HG02642 (cell line): ENCODE data around the gene SH3BGRL2.
A peak's percentile ranks its signal among the peaks of the same experiment; 100 is the strongest.

Source experiments
- ATAC-seq: cut with Tn5 transposase; IDR thresholded peaks from one replicate; pipeline ENCODE4 v1.9.1; 2021; ENCODE audit warnings: mild to moderate bottlenecking; ENCODE audit not compliant: unreplicated experiment, poor library complexity

Gene SH3BGRL2

DNA sequence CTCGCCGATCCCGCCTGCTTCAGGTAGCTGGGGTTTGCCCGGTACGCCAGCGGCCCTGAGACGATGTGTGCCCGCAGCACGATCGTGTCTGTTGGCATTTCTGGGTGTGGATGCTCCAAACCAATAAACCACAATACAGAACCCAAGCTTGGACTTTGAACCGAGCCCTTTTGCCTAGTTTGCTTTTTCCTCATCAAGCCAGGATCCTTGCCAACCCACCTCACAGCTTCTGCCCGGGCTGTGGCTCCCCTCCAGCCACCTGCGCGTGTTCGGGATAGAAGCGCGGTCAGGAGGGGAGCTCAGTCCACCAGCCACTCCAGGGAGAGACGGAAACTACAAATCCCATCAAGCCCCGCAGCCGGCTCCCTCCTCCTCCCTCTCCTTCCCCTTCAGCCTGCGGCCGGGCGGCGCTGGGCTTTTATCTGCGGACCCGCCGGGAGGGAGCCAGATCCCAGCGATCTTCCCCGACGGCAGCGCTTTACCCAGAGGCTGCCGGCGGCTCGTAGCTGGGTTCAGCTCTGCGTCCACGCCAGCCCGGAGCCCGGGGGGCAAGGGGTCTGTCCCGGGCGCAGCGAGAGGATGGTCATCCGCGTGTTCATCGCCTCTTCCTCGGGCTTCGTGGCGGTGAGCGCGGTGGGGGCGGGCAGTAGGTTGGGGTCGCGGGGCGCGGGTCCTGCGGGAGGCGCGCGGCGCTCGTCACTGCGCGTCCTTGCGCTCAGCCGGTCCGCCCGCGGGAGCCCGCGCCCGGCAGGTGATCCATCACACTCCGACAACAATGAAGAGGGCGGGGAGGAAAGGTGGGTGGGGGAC, at the start of gene SH3BGRL2:
TSS of gene SH3BGRL2 (plus strand) at position 447 of the 810 bp plus-strand sequence. CDS start at position 580, 133 bp downstream.
- ATAC-seq, result peak; percentile 85

DNA sequence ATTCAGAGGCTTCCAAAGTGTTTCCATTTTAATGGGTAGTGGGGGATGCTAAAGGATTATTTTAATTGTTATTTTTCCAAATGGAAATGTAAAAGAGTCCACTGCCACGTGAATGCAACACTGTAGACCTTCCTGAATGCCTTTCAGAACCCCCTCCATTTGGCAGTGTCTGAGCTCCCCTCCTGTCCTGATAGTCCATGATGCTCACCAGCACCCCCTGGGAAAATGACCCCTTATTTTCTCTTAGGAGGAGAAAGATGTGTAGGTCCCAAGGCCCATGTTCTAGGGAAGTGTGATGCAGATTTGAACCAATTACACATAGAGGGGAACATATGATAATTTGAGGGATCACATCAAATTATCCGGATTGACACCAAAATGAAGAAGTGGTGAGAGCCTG, 46.8 kb upstream of the SH3BGRL2 start:
- ATAC-seq, result no peak

DNA sequence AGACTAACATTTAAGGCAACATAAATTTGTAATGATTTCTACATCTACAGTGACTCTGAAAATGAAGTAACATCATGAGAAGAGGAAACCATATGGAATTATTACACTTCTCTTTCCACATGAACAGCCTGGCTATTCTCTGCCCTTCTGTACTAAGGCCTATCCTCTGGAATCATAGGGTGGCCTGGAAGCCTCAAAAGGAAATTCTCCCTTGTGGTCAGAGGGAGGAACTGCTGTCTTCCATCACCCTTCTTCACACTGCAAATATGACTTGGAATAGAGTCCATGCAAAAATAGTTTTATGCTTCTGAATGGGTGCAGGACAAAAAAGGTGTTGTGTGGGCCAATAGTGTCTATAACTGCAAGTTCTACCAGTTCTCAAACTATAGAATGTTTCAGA, 44.6 kb upstream of the SH3BGRL2 start:
- ATAC-seq, result no peak

- ATAC-seq, result no peak
Observed at GRCh38 chr6:79589701-79590100, 41.4 kb upstream of the SH3BGRL2 start.

GRCh38 chr6:79597155-79597554, 34.0 kb upstream of the SH3BGRL2 start:
- no peak for ATAC-seq

DNA sequence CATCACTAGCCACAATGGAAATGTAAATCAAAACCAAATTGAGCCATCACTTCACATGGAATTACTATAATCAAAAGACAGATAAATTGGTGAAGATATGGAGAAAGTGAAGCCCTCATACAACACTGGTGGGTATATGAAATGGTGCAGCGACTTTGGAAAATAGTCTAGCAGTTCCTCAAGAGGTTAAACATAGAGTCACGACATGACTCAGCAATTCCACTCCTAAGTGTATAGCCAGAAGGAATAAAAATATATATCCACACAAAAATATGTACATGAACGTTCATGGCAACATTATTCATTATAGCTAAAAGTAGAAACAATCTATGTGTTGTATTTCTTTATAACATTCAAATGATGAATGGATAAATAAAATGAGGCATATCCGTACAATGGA, 33.1 kb upstream of the SH3BGRL2 start:
- no peak for ATAC-seq

- no peak for ATAC-seq
Observed at GRCh38 chr6:79599725-79600259, 31.3 kb upstream of the SH3BGRL2 start.

DNA sequence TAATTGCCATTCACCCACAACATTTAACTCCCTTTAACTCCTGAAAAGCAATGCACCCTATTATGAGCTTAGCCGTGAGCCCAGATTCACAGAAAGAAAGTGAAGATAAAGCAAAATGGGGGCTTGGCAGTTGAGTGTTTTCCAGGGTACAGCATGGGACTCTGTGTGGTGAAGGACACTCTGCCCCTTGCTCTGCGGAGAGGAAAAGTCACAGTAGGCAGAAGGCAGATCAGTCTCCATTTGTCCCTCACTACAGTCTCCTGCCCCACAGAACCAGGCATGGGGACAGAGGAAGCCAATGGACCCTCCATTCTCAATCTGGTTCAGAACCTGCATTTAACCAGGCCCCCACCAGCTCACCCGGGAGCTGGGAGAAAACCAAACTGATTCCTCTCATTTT, 30.8 kb upstream of the SH3BGRL2 start:
- no peak for ATAC-seq

DNA sequence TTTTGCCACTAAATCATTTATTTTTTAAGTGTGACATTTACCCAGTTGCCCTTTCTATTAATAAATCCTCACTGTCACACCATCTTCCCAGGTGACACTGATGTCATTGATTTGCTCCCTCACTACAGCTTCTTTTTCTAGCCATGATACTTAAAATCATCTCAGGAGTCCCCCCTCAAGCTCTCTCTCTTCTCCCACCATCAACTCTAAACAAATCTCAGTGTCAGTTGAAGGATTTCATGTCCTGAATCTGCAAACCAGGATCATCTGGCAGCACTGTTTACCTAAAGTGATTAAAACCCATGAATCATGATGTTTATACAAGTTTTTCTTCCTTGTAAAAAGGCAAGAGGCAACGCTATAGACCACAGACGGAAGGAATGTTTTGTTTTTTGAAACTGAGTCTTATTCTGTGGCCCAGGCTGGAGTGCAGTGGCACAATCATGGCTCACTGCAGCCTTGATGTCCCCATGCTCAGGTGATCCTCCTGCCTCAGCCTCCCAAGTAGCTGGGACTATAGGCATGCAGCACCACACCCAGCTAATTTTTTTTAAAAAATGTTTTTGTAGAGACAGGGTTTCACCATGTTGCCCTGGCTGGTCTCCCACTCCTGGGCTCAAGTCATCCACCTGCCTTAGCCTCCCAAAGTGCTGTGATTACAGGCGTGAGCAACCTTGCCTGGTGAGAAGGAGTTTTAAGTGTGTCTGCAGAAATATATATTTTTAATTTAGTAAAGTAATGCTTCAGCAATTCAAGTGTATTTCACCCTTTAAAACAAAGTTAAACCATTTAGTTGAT, 30.1 kb upstream of the SH3BGRL2 start:
- no peak for ATAC-seq

GRCh38 chr6:79602859-79603258, 28.3 kb upstream of the SH3BGRL2 start:
- no peak for ATAC-seq

- ATAC-seq, result no peak
Observed at GRCh38 chr6:79604583-79605037, 26.5 kb upstream of the SH3BGRL2 start.

GRCh38 chr6:79605061-79605460, 26.1 kb upstream of the SH3BGRL2 start:
- no peak for ATAC-seq

DNA sequence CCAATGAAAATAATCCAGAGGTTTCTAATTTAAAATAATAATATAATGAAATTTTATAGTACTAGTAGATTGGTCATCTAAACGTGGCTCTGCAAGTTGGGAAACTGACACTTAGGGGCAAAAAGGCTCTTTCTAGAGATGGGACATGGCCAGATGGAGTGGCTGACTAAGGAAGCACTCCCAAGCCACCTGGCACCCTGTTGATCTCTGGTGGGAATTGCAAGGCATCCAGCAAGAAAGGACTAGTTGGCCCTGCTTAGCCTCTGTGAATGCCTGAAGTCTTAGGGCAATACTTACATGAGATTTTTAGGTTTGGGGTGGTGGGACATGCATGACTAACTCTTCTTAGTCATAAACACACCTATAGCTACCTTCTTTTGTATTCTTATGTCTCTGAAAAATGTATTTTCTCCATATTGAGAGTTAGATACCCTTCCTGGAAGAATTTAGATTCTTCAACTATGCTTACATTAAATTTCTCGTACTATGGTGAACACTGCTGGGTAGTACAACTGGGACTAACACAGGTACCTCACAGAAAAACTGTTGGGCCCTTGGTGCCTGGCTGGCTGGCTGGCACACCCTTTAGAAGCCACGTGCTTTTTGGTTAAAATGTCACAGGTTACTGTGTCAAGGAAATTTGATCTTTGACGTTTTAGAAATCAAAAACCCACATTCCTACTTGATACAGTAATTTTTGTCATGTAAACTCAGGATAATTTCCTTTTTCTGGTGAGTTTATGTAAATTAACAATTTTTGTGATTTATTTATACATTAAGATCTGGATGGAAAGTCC, 25.0 kb upstream of the SH3BGRL2 start:
- ATAC-seq, result no peak

- no peak for ATAC-seq
Observed at GRCh38 chr6:79607000-79607399, 24.1 kb upstream of the SH3BGRL2 start.

GRCh38 chr6:79608334-79609224, 22.6 kb upstream of the SH3BGRL2 start:
- ATAC-seq, result no peak

GRCh38 chr6:79609225-79609595, 21.9 kb upstream of the SH3BGRL2 start:
- ATAC-seq, result no peak

DNA sequence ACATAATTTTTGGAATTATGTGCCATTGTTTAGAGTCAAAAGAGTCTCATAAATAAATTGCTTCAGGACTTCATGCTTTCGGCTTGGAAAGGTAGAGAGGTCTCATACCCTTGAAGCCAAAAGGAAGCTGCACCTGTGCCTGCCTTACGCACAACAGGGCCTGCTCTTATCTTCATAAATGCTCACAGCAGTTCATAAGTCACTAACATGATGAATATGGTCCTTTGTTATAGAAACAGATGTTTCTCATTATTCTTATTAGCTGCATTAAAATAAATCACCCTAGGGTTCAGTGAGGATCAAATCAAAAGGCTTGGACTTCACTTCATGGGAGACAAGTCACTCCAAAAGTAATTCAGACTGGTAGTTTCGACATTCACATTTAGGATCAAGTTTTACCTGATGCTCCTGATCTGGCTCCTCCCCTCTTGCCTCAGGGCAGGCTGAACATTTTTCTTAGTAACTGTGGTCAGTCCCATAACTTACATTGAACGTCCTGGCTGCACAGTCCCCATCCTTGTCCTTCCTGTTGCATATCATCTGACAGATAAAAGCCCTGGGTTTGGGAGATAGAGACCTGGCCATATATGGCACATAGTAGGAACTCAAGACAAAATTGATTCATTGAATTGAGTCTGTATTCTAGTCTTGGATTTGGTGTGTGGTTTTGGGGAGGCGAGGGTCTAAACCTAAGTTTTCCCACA, 20.7 kb upstream of the SH3BGRL2 start:
- no peak for ATAC-seq

GRCh38 chr6:79612457-79612856, 18.7 kb upstream of the SH3BGRL2 start:
- ATAC-seq, result no peak

DNA sequence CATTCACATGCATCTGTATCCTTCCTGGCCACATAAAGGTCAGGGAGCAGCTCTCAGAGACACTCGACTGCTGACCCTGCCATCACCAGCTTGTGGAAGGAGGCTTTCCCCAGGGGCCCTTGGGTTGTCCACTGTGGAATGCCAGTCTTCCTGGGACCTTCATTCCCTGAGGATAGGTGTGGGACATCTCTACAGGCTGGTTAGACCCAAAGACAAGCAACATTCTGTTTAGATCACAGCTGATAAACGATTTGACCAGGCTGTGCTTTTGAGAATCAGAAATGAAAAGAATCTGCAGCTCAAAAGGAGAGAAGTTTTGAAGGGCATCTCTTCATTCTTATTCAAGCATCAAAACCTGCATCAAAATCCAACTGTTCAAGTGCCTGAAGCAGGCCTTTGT, 18.2 kb upstream of the SH3BGRL2 start:
- ATAC-seq, result no peak
